Effector CD4-positive, alpha-beta T cell (primary cell): Measurements from ENCODE around the gene BRSK1.

ENCODE experiments used
- DNase-seq: peaks from one replicate; pipeline ENCODE4 v3.0.0-alpha.2; 2020

BRSK1 gene

DNA sequence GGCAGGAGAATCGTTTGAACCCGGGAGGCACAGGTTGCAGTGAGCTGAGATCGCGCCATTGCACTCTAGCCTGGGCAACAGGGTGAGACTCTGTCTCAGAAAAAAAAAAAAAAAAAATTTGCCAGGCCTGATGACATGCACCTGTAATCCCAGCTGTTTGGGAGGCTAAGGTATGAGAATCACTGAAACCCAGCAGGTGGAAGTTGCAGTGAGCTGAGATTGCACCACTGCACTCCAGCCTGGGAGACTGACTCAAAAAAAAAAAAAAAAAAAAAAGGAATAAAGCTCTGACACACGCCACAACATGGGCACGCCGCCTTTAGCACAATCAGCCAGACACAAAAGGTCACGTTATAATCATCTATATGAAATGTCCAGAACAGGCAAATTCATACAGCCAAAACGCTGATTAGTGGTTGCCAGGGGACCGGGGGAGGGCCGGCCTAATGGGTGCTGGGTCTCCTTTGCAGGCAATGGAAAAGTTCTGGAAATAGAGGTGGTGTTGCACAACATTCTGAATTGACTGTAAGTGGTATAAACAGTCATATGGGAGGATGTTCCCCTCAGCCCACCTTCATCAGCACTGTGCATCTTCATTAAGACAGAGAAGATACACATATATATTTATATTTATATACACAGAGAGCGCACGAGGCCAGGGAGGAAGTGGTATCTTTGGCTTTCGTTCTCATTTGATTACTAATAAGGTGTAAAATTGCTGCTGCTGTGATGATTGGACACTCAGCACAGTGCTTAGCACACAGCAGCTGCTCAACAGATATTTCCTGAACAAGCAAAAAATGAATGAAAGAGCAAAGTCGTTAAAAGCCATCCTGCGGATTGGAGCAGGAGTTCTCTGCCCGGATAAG lies 7.7 kb upstream of the BRSK1 start:
- DNase-seq: no peak

DNA sequence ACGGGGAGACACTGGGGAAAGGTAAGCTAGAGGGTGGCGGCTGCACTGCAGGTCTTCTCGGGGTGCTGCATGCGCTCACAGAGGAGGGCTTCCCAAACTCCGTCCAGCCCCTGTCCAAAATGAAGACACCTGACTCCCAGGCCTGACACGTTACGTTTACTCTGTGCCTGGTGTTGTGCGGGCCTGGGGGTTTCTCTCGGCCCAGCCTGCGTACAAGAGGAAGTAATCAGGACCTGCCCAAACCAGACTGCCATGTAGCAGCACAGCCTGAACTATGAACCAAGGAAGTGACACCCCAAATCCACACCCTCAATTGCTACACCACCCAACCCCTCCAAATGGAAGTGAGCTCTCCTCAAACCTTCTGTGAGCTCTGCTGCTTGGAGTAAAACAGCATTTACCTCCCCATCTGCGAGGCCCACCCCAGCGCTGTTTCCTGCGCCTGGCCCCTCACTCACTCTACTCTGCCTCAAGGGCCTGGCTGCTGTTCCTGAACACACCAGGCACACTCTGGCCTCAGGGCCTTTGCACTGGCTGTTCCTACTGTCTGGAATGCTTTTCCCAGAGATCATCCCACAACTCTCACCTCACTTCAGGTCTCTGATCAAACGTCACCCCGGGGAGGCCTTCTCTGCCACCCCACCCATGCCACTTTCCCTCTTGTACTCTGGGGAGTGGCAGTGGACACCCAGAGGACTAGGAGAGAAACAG lies 6.9 kb upstream of the BRSK1 start:
- no peak for DNase-seq

DNA sequence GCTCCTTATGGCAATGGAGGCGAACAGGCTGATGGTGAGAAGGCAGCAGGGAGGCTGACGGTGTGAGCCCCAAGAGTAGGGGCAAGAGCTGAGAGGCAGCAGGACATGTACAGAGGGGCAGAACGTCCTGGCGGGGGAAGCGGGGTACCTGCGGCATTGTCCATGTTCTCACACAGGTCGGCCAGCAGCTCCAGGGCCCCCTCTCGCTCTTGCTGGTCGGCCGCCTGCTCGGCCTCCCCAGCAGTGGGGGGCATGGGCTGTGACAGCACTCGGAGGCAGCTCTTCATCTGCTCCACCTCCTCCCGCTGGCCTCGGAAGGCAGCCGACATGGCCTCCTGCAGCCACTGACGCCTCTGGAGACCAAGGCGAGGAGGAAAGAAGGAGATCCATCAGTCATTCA lies 6.3 kb upstream of the BRSK1 start:
- DNase-seq: no peak

DNA sequence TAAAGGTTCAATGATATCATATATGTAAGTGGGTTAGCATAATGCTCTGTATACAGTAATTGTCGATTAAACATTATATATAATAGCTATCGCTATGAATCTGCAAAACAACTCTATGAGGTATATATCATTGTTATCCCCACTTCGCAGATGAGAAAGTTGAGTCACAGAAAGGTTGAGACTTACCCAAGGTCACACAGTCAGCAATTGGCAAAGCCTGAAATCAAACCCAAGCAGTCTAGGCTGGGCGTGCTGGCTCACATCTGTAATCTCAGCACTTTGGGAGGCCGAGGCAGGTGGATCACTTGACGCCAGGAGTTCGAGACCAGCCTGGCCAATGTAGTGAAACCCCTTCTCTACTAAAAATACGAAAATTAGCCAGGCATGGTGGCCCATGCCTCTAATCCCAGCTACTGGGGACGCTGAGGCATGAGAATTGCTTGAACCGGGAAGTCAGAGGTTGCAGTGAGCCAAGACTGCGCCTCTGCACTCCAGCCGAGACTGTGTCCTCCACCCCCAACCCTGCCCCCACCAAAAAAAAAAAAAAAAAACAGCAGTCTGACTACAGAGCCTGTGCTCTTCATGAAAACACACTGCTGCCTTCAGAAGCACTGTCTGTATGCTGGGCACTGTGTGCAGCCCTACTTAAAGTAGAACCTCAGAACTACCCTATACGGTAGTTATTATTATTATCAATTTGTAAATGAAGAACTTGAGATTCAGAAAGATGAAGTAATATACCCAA lies 5.2 kb upstream of the BRSK1 start:
- no peak for DNase-seq

DNA sequence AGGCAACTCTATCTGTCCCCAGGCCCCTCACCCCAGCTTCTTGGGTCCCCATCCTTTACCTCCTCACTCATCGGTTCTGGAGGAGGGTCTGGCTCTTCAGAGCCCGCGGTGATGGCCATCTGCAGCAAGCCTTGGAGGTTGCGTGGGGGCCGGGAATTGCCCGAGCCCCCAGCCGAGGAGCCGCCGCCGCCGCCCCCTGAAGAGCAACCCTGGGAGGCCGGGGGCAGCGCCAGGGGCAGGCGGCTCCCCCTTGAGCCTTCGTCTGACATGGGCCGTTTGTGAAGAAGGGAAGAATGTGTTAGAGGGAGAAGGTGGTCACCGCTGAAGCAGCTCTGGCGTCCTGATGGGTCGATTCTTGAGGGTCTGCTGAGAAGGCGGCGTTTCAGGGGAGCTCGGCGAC lies 4.5 kb upstream of the BRSK1 start:
- no peak for DNase-seq

DNA sequence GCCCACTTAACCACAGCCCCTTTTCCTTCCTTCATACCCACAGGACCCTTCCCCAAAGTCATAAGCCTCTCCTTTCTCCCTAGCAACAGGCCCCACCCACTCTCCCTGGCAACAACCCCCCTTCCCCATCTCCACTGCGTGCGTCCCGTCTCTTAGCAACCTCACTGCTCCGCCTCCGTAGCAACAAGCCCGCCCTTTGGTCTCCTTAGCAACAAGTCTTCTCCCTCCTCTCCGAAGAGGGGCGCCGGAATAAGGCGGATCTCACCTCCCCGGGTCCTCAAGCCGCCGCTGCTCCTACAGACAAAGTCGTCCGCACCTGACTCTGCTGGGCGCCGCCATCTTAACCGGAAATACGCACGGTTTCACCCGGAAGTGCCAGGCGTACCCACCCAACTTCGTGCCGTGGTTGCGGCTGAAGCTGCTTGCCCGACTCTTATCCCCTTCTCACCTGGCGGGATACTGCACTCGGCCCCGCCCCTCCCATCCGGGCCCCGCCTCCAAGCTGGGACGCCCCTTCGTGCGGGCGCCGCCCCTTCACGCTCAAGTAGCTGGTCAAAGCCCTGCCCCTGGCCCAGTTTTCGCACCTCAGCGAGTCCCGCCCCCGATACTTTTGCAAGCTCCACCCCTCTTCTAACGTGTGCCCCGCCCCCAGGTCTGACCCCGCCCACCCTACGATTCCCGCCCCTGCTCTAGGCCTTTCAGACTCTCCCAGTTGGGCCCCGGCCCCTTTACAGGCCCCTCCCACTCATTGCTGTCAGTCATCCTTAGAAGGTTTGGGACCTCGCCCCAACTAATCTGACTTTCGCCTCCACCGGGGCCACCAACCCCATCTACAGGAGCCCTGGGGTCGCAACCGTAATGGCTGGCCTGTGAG lies 3.8 kb upstream of the BRSK1 start, which contains the start of gene HSPBP1:
TSS of gene HSPBP1 (minus strand) at position 341 of the 874 bp plus-strand sequence. CDS start 502 bp downstream, outside the sequence.
- peak; percentile 88 for DNase-seq

DNA sequence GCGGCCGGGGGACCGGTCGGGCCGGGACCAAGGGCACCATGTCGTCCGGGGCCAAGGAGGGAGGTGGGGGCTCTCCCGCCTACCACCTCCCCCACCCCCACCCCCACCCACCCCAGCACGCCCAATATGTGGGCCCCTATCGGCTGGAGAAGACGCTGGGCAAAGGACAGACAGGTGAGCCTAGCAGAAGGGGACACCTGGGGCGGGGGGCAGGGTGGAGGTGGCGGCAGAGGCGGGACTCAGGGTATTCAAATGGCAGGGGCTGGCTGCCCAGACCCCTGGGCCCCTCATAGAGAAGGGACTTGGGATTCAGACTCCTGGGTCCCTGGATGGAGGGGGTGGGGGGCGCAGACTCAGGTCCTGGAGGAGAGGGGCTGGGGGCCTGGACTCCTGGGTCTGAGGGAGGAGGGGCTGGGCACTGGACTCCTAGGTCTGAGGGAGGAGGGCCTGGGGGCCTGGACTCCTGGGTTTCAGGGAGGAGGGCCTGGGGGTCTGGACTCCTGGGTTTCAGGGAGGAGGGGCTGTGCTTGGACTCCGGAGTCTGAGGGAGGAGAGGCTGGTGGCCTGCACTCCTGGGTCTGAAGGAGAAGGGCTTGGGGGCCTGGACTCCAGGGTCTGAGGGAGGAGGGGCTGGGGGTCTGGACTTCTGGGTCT lies 735 bp downstream of the BRSK1 start:
- DNase-seq: no peak

DNA sequence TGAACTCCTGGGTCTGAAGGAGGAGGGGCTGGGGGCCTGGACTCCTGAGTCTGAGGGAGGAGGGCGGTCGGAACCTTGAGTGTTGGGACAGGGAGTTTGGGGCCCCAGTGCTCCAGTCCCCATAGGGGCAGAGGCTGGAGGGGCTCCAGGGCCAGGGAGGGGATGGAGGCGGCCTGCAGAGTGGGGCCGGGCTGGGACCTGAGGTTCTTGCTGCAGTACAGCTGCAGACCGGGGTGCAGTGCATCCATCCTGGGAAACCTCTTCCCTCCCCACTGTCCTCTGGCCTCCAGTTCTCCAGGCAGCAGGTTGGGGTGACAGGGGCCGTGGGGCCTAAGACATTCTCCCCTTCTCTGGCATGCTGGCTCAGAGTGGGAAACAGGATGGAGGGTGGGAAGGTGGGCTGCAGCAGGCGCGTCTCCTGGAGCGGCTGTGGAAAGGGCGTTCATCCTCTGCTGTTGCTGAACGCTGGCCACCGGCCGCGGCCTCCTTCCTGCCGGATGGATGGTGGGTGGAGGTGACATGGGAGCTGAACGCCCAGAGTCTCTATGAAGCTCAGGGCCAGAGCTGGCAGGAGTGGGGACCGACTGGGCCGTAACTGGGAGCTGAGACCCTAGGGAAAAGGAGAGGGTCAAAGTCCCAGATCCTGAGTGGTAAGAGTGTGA lies 1.6 kb downstream of the BRSK1 start:
- no peak for DNase-seq

DNA sequence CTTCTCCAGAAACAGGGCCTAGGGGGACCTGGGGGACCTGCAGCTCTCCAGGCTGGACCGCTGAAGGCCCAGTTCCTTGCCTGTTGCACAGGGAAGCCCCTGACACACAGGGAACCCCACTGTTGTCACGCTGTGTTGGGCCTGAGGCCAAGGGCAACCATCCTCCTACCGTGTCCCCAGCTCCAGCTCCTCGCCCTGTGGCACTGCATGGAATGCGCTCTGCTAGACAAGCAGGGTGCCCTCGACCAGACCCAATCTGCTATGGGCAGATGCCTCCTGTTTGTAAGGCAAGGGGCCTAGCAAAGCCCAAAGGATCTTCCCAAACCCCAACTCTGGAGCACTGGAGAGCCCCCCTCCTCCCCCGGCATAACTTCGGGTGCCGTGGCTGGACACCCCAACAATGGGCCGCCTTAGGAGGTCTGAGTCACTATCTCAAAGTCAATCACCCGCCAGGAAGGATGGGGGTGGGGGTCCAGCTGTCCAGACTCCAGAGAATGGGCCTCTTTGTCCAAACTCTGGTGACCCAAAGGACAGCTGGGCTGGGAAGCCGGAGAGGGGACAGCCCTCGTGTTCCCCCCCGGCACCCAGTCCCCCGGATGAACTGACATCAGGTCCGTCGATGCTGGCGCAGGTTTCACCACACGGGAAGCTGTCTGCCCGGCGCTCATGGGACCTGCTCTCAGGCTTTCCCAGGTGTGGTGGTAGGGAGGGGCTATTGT lies 3.7 kb downstream of the BRSK1 start:
- no peak for DNase-seq

DNA sequence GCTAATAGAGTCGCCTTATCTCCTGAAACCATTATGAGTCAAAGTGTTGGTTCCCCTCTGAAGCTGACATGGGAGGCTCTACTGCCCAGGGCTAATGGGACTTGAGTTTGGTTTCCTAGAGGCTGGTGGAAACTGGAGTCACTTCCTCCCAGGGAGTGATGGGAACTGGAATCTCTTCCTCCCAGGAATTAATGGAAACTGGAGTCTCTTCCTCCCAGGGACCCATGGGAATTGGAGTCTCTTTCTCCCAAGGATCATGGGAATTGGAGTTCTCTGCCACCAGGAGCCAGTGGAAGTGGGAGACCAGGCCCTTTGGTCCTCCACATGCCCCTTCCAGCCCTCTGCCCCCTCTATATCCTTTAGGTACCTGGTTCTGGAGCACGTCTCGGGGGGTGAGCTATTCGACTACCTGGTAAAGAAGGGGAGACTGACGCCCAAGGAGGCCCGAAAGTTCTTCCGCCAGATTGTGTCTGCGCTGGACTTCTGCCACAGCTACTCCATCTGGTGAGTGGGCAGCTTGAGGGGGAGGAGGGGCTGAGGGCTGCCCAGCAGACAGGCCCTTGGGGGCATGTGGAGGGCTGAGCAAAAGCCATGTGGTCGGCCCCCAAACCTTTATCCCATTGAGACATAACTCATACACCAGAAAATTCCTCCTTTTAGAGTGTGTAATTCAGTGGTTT lies 5.5 kb downstream of the BRSK1 start:
- no peak for DNase-seq

DNA sequence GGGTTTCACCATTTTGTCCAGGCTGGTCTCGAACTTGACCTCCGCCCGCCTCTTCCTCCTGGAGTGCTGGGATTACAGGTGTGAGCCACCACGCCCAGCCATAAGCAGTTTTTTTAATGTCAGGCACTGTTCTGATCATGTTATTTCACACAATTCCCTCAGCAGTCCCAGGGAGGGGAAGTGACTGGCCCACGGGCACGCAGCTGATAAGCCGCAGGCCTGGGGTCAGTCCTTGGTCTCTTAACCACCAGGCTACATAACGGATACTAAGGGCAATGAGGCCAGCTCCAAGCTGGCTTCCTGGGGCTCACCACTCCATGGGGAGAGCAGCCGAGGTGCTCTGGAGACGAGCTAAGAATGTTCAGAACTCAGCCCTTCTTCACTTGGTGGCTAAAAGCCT lies 13.5 kb downstream of the BRSK1 start:
- DNase-seq: no peak

DNA sequence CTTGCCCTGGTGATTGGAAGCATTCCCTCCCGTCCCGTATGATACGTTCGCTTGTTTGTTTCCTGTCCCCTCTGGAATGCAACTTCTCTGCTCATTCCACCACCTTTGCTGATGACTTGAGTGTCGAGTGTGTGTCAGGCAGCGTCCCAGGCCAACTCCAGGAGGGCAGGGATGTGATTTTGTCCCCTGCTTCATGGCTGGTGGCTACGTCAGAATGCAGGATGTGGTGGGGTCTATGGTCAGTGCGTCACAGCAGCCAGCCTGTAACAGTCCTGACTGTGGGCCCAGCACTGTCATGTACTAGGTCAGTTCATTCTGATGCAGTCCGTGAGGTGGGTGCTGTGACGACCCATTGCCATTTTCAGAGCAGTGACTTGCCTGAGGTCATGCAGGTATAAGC lies 16.2 kb downstream of the BRSK1 start:
- no peak for DNase-seq

DNA sequence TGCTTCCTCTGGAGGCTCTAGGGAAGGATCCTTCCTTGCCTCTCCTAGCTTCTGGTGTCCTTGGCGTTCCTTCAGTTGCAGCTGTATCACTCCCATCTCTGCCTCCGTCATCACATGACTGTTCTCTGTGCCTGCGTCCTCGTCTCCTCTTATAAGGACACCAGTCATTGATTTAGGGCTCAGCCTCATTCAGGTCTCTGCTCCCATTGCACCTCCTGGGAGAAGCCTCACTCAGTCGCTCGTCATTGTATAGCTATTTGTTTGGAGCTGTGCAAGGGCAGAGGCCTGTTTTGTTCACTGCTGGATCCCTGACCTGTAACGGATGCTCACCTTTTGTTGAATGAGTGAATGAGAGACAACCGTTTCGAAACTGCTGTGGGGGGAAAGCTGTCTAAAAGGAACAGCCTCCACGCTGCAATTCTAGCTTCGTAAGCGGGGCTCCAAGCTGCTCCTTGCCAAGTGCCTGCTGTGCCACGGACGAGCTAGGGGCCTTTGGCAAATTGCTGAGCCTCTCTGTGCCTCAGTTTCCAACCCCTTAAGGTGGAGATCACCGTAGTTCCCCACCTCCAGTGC lies 17.2 kb downstream of the BRSK1 start:
- DNase-seq: no peak

DNA sequence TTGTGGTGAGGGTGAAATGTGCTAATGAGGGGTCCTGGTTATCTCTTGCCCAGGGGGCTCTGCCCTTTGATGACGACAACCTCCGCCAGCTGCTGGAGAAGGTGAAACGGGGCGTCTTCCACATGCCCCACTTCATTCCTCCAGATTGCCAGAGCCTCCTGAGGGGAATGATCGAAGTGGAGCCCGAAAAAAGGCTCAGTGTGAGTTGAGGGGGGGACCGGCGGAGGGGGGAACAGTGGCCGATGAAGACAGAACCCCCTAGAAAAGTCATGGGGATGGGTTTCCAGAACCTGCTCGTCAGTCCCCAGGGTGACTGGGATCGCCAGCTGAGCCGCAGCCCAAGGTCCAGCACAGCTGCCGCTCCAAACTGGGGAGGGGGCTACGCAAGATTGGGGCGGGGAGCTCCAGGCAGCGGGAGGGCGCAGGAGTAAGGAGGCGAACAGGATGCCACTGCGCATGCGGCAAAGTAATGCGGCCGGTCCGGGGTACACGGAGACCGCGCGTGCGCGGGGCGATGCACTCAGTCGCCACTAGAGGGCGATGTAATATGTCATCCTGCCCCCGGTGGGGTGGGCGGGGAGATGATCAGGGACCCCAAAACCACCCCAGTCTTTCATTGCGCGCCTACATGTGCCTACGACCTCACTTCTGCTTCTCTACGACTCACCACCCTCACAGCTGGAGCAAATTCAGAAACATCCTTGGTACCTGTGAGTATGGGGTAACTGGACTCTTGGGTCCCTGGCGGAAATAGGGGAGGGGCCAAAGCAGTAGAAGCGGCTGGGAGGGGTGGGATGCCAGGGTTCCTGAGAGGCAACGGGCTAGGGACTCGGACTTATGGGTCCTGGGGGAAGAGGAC lies 17.9 kb downstream of the BRSK1 start:
- peak; percentile 89 for DNase-seq

DNA sequence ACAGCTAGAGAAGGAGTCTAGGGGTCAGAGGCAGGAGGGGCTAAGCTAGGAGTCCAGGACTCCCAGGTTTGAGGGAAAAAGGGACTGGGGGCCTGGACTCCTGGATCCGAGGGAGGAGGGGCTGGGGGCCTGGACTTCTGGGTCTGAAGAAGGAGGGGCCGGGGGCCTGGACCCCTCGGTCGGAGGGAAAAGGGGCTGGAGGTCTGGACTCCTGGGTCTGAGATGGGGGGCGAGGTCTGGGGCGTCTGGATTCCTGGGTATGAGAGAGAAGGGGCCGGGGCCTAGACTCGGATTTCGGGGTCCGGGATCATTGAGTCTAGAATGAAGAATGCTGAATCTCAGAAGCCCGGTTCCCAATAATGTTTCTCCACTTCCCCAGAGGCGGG lies 18.5 kb downstream of the BRSK1 start:
- no peak for DNase-seq

DNA sequence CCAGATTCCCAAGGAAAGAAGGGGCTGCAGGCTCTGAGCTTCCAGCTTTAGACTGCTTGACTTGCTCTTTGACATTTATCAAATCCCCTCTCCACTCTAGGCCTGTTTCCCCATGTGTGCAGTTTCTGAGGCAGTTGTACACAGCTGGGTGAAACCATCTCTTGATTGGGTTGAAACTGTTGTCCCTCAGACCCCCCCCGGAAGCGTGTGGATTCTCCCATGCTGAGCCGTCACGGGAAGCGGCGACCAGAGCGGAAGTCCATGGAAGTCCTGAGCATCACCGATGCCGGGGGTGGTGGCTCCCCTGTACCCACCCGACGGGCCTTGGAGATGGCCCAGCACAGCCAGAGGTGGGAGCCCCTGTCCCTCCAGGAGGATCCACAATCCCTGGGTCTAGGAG lies 19.7 kb downstream of the BRSK1 start:
- no peak for DNase-seq

DNA sequence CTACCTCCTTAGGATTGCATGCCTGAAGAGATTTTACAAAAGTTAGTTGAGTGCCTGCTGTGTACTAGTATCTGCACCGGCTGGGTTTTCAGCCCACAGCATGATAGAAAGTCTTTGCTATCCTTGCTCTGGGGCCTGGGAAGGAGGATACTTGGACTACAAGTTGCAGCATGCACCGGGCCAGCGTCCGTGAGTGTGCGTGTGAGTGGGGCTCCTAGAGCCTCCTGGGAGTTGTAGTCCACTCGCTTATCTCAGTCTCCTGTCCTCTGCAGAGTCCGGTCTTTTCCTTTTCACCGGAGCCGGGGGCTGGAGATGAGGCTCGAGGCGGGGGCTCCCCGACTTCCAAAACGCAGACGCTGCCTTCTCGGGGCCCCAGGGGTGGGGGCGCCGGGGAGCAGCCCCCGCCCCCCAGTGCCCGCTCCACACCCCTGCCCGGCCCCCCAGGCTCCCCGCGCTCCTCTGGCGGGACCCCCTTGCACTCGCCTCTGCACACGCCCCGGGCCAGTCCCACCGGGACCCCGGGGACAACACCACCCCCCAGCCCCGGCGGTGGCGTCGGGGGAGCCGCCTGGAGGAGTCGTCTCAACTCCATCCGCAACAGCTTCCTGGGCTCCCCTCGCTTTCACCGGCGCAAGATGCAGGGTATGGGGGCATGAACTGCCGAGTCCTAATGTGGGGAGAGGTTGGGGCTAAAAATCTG lies 20.6 kb downstream of the BRSK1 start:
- no peak for DNase-seq

DNA sequence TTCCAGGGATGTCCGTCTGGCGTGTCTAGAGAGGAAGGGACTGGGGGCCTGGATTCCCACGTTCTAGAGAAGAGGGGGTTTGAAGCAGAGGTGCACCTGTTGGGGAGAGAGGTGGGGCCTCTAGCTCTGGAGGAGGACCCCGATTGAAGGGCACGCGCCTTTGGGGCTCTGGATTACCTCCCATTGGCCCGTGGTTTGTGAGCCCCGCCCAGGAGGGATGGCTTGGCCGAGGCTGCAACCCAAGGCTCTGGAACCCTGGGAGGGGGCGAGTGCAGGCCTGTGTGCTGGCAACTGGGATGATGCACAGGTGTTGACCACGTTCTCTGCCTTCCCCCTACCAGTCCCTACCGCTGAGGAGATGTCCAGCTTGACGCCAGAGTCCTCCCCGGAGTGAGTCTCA lies 21.2 kb downstream of the BRSK1 start:
- no peak for DNase-seq
